GM12878 (cell line): ENCODE measurements around the gene ABCC11. TPM values are rescaled to one million over a fixed set of nuclear protein-coding genes. Genes with fewer than 3 reads are reported as not detected.

Experiments used
- BCL3 ChIP-seq: IDR thresholded peaks from 2 replicates; pipeline ENCODE4 v1.6.1; 2011; ENCODE audit warnings: borderline replicate concordance, low read depth, mild to moderate bottlenecking, moderate library complexity, low read length; ENCODE audit not compliant: insufficient read depth, poor library complexity, severe bottlenecking
- CTCF ChIP-seq, 3 experiments: IDR thresholded peaks in 2 of 3; conservative IDR thresholded peaks in 1 of 3; 2 replicates each; pipeline ENCODE4 v1.5.1; 2011; ENCODE audit warnings: low read depth in 3 of 3, low read length in 3 of 3, mild to moderate bottlenecking in 3 of 3, control low read depth in 2 of 3, moderate library complexity in 2 of 3, inconsistent platforms in 1 of 3, mixed read lengths in 1 of 3; ENCODE audit not compliant: control insufficient read depth in 2 of 3, insufficient read depth in 1 of 3; ENCODE audit errors: extremely low read depth in 1 of 3
- E2F4 ChIP-seq: IDR thresholded peaks from 2 replicates; pipeline ENCODE4 v1.6.1; 2012; ENCODE audit warnings: low read depth, low read length, improper control_type of control experiment
- FOS ChIP-seq: IDR thresholded peaks from 3 replicates; pipeline ENCODE4 v1.6.1; 2011; ENCODE audit warnings: borderline replicate concordance; ENCODE audit not compliant: insufficient read length; ENCODE audit errors: extremely low read depth
- GABPA ChIP-seq: IDR thresholded peaks from 2 replicates; pipeline ENCODE4 v1.6.1; 2014; ENCODE audit warnings: antibody characterized with exemption, low read depth, mild to moderate bottlenecking, inconsistent platforms
- HSF1 ChIP-seq: fragments of 150-350 bp; IDR thresholded peaks from 2 replicates; pipeline ENCODE4 v1.6.1; 2014; ENCODE audit warnings: mild to moderate bottlenecking, low read depth, low read length
- IKZF1 ChIP-seq: fragments of 450-650 bp; conservative IDR thresholded peaks from 2 replicates; pipeline ENCODE4 v1.6.1; 2017; ENCODE audit warnings: antibody characterized with exemption, mild to moderate bottlenecking
- IRF4 ChIP-seq: IDR thresholded peaks from 2 replicates; pipeline ENCODE4 v1.6.1; 2011; ENCODE audit warnings: low read depth, low read length
- JUNB ChIP-seq: IDR thresholded peaks from 2 replicates; pipeline ENCODE4 v1.6.1; 2016; ENCODE audit warnings: antibody characterized with exemption, mild to moderate bottlenecking
- KDM1A ChIP-seq: fragments of 200-600 bp; sonication (generic); IDR thresholded peaks from 2 replicates; pipeline ENCODE4 v1.6.1; 2016; ENCODE audit warnings: borderline replicate concordance
- MAX ChIP-seq: IDR thresholded peaks from 2 replicates; pipeline ENCODE4 v1.6.1; 2012; ENCODE audit warnings: low read depth, low read length, improper control_type of control experiment
- MXI1 ChIP-seq: fragments of 150-350 bp; IDR thresholded peaks from 2 replicates; pipeline ENCODE4 v1.6.1; 2011; ENCODE audit warnings: low read depth, mild to moderate bottlenecking, inconsistent platforms, low read length, improper control_type of control experiment
- NFXL1 ChIP-seq: fragments of 450-650 bp; IDR thresholded peaks from 2 replicates; pipeline ENCODE4 v1.6.1; 2017; ENCODE audit warnings: antibody characterized with exemption, mild to moderate bottlenecking, borderline replicate concordance
- PRDM15 ChIP-seq: fragments of 450-650 bp; formaldehyde crosslinking; IDR thresholded peaks from 2 replicates; pipeline ENCODE4 v1.4.0; 2020; ENCODE audit warnings: mild to moderate bottlenecking, moderate library complexity
- RCOR1 ChIP-seq: conservative IDR thresholded peaks from 2 replicates; pipeline ENCODE4 v1.6.1; 2012; ENCODE audit warnings: low read depth, low read length, improper control_type of control experiment
- SUZ12 ChIP-seq: fragments of 200-600 bp; sonication (generic); IDR thresholded peaks from one replicate; pipeline ENCODE4 v1.6.1; 2018; ENCODE audit warnings: antibody characterized with exemption, mild to moderate bottlenecking; ENCODE audit not compliant: unreplicated experiment
- TCF3 ChIP-seq: IDR thresholded peaks from 2 replicates; pipeline ENCODE4 v1.6.1; 2012; ENCODE audit warnings: low read depth, mild to moderate bottlenecking, low read length, borderline replicate concordance; ENCODE audit not compliant: insufficient read depth
- USF2 ChIP-seq: IDR thresholded peaks from 2 replicates; pipeline ENCODE4 v1.6.1; 2011; ENCODE audit warnings: low read depth, low read length, improper control_type of control experiment, borderline replicate concordance
- ZNF217 ChIP-seq: fragments of 450-650 bp; IDR thresholded peaks from 2 replicates; pipeline ENCODE4 v1.6.1; 2017; ENCODE audit warnings: antibody characterized with exemption, mild to moderate bottlenecking
- polyA plus RNA-seq, 11 experiments: library from polyadenylated mRNA; depleted of rRNA in 4 of 11; unstranded in 6 of 11; stranded (reverse) in 5 of 11; fragments of >200 nt; fragmentation: Nextera tagmentation in 4 of 11; fragmentation: Illumina TruSeq in 1 of 11; extraction: Ambion mirVana in 4 of 11; extraction: Trizol in 1 of 11; gene quantifications; 1 replicate in 1 of 11; 2 replicates in 10 of 11; pipeline versions ENCODE4 v1.2.1 to v1.2.3, GENCODE V29; 2011 to 2016; ENCODE audit warnings: inconsistent platforms in 2 of 11, missing spikeins in 2 of 11, low read depth in 1 of 11
- total RNA-seq, 4 experiments: library from RNA; depleted of rRNA in 3 of 4; stranded (reverse); fragments of >200 nt in 3 of 4; fragmentation: Illumina TruSeq in 1 of 4; extraction: Trizol in 1 of 4; gene quantifications; 2 replicates each; pipeline versions ENCODE4 v1.2.1 to v1.2.3, GENCODE V29; 2013 to 2021

ABCC11 gene
- total and polyA plus RNA-seq, 10 of the 15 experiments (the other 5 are each of a cell fraction or from before 2014, with no cell fraction given) = 0.04 to 0.20 (median 0.10) TPM; not detected in 6

- TF ChIP-seq E2F4 = no peak
- no peak for TF ChIP-seq KDM1A
- no peak for TF ChIP-seq GABPA
- TF ChIP-seq ZNF217 = no peak
- 0 out of 2 replicates have a peak, but pooled peaks have one; percentile 13 for TF ChIP-seq IKZF1
- no peak for TF ChIP-seq HSF1
- TF ChIP-seq JUNB = no peak
- no peak for TF ChIP-seq BCL3
- TF ChIP-seq CTCF (IDR thresholded peaks at IDR 0.05 in 2 of 3, conservative IDR thresholded peaks at IDR 0.05 in 1 of 3; ENCODE audit: control insufficient read depth in 2 of 3, extremely low read depth in 1 of 3, insufficient read depth in 1 of 3, low read depth in 3 of 3, low read length in 3 of 3) = peak; percentile 90 to 96 (median 96)
- no peak for TF ChIP-seq NFXL1
- no peak for TF ChIP-seq SUZ12
- TF ChIP-seq MAX = peak; percentile 81
- TF ChIP-seq FOS = no peak
- TF ChIP-seq IRF4 = 0 out of 2 replicates have a peak, but pooled peaks have one; percentile 19
- TF ChIP-seq RCOR1 = 0 out of 2 replicates have a peak, but pooled peaks have one; percentile 31
- no peak for TF ChIP-seq PRDM15 (CRISPR knock-in tag)
- TF ChIP-seq USF2 = no peak
- TF ChIP-seq MXI1 = peak; percentile 66
- TF ChIP-seq TCF3 = no peak
Measured at GRCh38 chr16:48156790-48157209, 90.5 kb downstream of the ABCC11 start (continued).
